Esophagus squamous epithelium (tissue), 4 donors: Measurements from ENCODE around the gene RASGRP1.

Experiments used
- POLR2A ChIP-seq, 4 donors: fragments of 450-650 bp; IDR thresholded peaks; one replicate each; pipeline ENCODE4 v1.6.1; 2017; ENCODE audit warnings: antibody characterized with exemption in 4 of 4, mild to moderate bottlenecking in 4 of 4, moderate library complexity in 3 of 4
- TF ChIP-seq, protein P1 (sequence below), 6 experiments: fragments of 450-650 bp in 4 of 6; fragments of 200-600 bp in 2 of 6; sonication (generic) in 2 of 6; IDR thresholded peaks; one replicate each; pipeline ENCODE4 v1.5.1; 2016 to 2019; ENCODE audit warnings: antibody characterized with exemption in 6 of 6, mild to moderate bottlenecking in 4 of 6, moderate library complexity in 4 of 6

DNA sequence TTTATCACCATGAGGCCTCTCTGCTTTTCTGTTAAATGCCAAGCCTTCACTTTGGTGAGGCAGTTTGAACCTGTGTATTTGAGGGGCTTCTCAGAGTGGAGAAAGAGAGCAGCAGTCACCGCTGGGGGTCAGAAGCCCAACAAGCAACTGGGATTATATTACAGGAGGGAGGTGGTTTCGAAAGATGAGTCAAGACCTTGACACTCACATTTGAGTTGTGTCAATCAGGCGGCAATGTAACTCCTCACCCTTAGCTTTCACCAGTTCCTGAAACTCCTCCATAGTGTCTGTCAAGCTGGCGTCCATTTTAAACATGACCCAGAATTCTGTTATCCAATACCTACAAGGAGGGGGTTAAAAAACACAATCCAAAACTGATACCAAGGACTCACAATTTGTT is 46.5 kb downstream of the RASGRP1 start:
- TF ChIP-seq, protein P1, sequence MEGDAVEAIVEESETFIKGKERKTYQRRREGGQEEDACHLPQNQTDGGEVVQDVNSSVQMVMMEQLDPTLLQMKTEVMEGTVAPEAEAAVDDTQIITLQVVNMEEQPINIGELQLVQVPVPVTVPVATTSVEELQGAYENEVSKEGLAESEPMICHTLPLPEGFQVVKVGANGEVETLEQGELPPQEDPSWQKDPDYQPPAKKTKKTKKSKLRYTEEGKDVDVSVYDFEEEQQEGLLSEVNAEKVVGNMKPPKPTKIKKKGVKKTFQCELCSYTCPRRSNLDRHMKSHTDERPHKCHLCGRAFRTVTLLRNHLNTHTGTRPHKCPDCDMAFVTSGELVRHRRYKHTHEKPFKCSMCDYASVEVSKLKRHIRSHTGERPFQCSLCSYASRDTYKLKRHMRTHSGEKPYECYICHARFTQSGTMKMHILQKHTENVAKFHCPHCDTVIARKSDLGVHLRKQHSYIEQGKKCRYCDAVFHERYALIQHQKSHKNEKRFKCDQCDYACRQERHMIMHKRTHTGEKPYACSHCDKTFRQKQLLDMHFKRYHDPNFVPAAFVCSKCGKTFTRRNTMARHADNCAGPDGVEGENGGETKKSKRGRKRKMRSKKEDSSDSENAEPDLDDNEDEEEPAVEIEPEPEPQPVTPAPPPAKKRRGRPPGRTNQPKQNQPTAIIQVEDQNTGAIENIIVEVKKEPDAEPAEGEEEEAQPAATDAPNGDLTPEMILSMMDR (IDR thresholded peaks at IDR 0.05): no peak
- TF ChIP-seq POLR2A (IDR thresholded peaks at IDR 0.05): no peak
